GM18867 (cell line): ENCODE data around the gene ZNF738.
A peak's percentile ranks its signal among the peaks of the same experiment; 100 is the strongest.
"Not testable (repeated sequence)": the region's sequence is repeated elsewhere in the genome, so short reads cannot be mapped to it uniquely, and the experiment has no call there.

Source experiments
- ATAC-seq: cut with Tn5 transposase; IDR thresholded peaks from one replicate; pipeline ENCODE4 v1.9.1; 2021; ENCODE audit warnings: mild to moderate bottlenecking, moderate library complexity; ENCODE audit not compliant: unreplicated experiment

The ZNF738 gene

GRCh38 chr19:21358768-21359451 is at the start of gene ZNF738:
Gene ZNF738 (plus strand): TSS chr19:21359000. CDS start chr19:21359141, 141 bp downstream.
- ATAC-seq: peak; percentile 96

- ATAC-seq: not testable (repeated sequence)
These were observed 46.0 kb upstream of the ZNF738 start for GRCh38 chr19:21312807-21313206.

- ATAC-seq: no peak
These were observed 44.1 kb upstream of the ZNF738 start for GRCh38 chr19:21314676-21315075.

- ATAC-seq: no peak
These were observed 41.0 kb upstream of the ZNF738 start for GRCh38 chr19:21317821-21318220.

DNA sequence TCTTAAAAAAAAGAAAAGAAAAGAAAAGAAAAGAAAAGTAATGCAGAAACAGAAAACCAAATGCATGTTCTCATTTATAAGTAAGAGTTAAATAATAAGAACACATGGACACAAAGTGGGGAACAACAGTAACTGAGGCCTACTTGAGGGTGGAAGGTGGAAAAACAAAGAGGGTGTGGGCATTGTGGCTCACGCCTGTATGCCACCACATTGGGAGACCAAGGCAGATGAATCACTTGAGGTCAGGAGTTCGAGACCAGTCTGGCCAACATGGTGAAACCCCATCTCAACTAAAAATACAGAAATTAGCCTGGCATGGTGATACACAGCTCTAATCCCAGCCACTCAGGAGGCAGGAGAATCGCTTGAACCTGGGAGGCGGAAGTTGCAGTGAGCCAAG is 37.7 kb upstream of the ZNF738 start:
- no peak for ATAC-seq

DNA sequence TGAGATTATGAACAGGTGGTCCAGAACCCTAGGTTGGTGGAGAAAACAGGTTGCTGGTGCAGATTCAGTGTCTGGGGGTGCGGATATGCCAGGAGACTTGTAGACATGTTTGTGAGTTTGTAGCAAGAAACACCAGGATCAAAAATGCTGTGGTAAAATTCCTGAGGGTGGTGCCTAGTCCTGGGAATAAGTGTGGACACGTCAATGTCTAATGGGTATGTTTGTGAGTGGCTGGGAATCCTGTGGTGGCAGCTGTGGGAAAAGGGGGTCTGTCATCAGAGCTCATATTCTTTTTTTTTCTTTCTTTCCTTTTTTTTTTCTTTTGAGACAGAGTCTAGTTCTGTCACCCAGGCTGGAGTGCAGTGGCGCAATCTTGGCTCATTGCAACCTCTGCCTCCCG is 36.8 kb upstream of the ZNF738 start:
- no peak for ATAC-seq

DNA sequence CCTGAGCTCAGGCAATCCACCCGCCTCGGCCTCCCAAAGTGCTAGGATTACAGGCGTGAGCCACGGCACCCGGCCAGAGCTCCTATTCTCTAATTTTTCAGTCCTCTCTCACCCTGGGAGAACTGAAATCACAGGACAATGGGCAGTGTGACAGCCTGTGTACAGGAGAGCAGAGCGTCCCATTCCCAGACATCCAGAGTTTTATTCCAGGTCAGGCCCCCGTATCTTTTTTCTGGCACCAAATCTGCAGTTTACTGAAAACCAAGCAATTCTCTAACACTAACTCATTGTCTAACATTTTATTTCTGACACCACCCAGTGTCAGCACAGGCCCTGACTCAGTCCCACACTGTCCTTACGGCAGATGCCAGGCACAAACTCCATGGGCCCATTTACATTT is 36.3 kb upstream of the ZNF738 start:
- ATAC-seq: no peak

- no peak for ATAC-seq
These were observed 35.8 kb upstream of the ZNF738 start for GRCh38 chr19:21323000-21323399.

DNA sequence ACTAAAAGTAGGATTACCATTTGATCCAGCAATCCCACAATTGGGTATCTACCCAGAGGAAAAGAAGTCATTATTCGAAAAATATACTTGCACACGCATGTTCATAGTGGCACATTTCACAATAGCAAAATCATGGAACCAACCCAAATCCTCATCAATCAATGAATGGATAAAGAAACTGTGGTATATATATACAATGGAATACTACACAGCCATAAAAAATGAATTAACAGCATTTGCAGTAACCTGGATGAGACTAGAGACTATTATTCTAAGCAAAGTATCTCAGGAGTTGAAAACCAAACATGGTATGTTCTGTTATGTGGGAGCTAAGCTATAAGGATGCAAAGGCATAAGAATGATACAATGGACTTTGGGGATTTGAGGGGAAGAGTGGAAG is 32.6 kb upstream of the ZNF738 start:
- no peak for ATAC-seq

DNA sequence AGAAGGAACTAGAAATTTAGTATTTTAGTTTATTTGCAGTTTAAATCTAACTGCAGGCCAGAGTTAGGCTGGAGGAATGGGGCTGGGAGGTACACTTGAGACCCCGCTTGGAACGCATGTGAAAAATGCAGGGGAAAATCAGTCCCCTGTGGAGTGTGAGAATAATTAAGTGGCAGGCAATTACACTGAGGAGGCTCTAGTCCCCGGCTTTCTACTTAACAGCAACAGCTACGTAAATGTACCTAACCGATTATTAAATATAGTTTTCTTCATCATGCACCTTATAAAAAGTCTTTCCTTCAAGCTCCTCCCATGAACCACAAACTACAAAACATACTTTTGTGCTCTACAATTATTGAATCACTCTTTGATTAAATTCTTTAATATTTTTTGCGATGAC is 30.4 kb upstream of the ZNF738 start:
- ATAC-seq: no peak

DNA sequence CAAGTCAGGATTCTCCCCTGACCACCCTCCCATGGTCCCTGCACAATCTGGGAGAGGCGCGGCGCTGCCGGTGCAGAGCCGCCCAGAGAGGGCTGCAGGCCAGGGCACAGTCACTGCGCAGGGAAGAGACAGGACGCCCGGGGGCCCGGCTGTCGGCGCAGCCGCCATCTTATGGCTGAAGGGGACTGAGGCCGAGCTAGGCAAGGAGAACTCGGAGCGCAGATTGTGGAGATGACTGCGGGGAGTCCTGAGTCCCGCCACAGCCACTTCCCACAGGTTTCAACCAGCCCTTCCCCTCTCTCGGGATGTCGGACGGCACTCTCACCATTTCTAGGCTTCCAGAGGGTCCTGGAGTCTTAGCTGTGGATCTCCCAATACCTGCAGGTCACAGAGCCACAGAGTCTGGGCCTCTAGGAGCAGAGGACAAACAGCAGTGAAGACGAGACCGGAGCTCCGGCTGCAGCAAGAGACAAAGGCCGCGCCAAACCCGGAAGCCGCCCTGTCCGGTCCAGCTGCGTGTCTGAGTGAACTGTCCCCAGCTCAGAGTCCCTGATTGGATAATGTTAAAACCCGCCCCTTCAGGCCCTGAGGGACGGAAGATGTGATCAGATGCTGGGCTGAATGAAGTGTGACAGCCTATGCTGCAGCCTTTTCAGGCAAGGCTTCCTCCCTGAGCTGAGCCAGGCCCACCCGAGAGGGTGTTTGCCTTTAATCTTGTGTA is 29.8 kb upstream of the ZNF738 start, which contains the start of gene ZNF708:
Gene ZNF708 (minus strand): TSS at position 526 of the 721 bp plus-strand sequence. CDS start 198 bp downstream, at position 328.
- ATAC-seq: peak; percentile 99

DNA sequence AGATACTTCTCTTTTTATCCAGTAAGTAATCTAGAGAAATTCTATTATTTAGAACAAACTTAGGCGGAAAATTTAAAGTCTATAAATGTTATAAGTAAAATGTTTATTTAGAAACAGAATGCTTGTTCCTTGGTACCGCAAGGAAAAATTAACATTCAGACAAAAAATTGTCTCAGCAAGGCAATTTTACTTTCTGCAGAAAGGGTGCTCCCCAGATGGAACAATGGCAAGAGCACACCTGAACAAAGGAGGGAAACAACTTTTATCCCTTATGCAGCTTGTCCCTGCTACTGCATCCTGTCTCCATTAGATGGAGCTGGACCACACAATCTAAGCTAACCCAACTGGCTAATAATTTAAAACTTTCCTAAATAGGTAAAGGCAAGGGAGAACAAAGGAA is 23.1 kb upstream of the ZNF738 start:
- ATAC-seq: no peak

GRCh38 chr19:21344841-21345240 is 14.0 kb upstream of the ZNF738 start:
- ATAC-seq: not testable (repeated sequence)

DNA sequence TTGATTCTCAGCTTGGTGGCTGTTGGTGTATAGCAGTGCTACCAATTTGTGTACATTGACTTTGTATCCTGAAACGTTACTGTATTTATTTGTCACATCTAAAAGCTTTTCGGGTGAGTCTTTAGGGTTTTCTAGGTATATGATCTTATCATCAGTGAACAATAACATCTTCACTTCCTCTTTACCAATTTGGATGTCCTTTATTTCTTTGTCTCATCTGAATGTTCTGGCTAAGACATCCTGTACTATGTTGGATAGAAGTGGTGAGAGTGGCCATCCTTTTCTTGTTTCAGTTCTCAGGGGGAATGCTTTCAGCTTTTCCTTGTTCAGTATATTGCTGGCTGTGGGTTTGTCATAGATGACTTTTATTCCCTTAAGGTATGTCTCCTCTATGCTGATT is 6.0 kb upstream of the ZNF738 start:
- no peak for ATAC-seq

- ATAC-seq: no peak
These were observed 3.5 kb downstream of the ZNF738 start for GRCh38 chr19:21362291-21362690.

DNA sequence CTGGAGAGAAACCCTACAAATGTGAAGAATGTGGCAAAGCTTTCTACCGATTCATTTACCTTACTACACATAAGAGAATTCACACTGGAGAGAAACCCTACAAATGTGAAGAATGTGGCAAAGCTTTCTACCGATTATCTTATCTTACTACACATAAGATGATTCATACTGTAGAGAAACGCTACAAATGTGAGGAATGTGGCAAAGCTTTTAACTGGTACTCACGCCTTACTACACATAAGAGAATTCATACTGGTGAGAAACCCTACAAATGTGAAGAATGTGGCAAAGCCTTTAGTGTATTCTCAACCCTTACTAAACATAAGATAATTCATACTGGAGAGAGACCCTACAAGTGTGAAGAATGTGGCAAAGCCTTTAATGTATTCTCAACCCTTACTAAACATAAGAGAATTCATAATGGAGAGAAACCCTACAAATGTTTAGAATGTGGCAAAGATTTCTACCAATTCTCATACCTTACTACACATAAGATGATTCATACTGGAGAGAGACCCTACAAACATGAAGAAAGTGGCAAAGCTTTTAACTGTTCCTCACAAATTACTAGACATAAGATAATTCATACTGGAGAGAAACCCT is 25.3 kb downstream of the ZNF738 start:
- ATAC-seq: no peak

GRCh38 chr19:21396121-21396520 is 37.3 kb downstream of the ZNF738 start:
- no peak for ATAC-seq

DNA sequence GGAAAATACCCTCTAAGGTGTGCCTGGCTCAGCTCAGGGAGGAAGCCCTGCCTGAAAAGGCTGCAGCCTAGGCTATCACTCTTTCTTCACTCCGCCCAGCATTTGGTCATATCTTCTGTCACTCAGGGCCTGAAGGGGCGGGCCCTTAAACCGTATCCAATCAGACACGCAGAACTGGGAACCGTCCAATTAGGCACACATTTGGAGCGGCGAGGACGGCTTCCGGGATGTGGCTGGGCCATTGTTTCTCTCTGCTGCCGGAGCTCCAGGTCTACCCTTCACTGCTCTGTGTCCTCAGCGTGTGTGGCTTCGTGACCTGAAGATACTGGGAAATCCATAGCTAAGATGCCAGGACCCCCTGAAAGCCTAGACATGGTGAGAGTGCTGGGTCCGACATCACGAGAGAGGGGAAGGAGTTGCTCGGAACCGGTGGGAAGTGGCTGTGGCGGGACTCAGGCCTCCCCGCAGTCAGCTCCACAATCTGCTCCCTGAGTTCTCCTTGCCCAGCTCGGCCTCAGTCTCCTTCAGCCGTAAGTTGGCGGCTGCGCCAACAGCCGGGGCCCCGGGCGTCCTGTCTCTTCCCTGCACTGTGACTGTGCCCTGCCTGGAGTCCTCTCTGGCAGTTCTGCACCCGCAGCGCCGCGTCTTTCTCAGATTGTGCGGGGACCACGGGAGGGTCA is 38.2 kb downstream of the ZNF738 start, which contains the start of gene ZNF493:
Gene ZNF493 (plus strand): TSS at position 241 of the 680 bp plus-strand sequence. CDS start 105 bp downstream, at position 346.
- peak; percentile 100 for ATAC-seq

- ATAC-seq: no peak
These were observed 40.1 kb downstream of the ZNF738 start for GRCh38 chr19:21398851-21399250.

GRCh38 chr19:21402303-21402985 is 43.6 kb downstream of the ZNF738 start:
- no peak for ATAC-seq

DNA sequence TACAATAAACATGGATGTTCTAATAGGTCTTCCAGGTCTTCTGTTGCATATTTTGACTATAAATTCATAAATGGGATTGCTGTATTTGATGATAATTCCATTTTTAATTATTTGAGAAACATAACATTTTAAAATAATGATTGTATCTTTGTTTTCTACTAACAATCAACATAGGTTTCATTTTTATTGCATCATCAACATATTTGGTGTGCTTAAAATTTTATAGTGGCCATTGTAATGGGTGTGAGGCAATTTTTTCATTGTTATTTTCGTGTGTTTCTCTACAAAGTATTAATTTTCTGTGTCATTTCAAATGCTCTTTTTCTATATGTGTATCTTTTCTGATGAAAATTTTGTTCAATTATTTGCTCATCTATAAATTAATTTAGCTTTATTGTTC is 51.4 kb downstream of the ZNF738 start:
- no peak for ATAC-seq
